Mucosa of descending colon (tissue), 3 donors: Measurements from ENCODE around the gene ADGRD1. TPM values are rescaled to one million over a fixed set of nuclear protein-coding genes. Genes with fewer than 3 reads are reported as not detected.

ENCODE experiments used
- ATAC-seq: fragments of 200-7000 bp; cut with Tn5 transposase; one replicate; pipeline ENCODE4 v1.9.1; 2020; ENCODE audit warnings: mild to moderate bottlenecking, moderate library complexity
- DNase-seq, 3 donors: peaks; one replicate each; pipeline ENCODE4 v3.0.0-alpha.2; 2020
- H3K36me3 ChIP-seq: fragments of 200-600 bp; one replicate; pipeline ENCODE4 v1.8.0; 2021; ENCODE audit warnings: low read depth, mild to moderate bottlenecking
- H3K4me1 ChIP-seq: fragments of 200-600 bp; one replicate; pipeline ENCODE4 v1.8.0; 2021; ENCODE audit warnings: low read depth, mild to moderate bottlenecking
- H3K4me3 ChIP-seq: fragments of 200-600 bp; one replicate; pipeline ENCODE4 v1.8.0; 2021; ENCODE audit warnings: mild to moderate bottlenecking
- H3K9me3 ChIP-seq: fragments of 200-600 bp; one replicate; pipeline ENCODE4 v1.8.0; 2021; ENCODE audit warnings: mild to moderate bottlenecking
- intact Hi-C, 2 donors: fragments of 100-400 bp; cut with DNase I in 1 of 2; cut with micrococcal nuclease in 1 of 2; formaldehyde crosslinking; loops; one replicate each; pipeline versions ENCODE4 v1.11.0 to v1.11.1; 2022; cut with DNase I, micrococcal nuclease
- total RNA-seq, 3 donors: library from RNA; stranded (reverse); fragmentation: NEBNext Ultra II Directional in 2 of 3; extraction: Animal tissue kit (Norgen Biotek cat#: 25700) in 2 of 3; gene quantifications; one replicate each; pipeline versions ENCODE4 v1.2.1 to v1.2.4, GENCODE V29; 2021 to 2023
- TF ChIP-seq, protein P1 (sequence below): fragments of 200-600 bp; IDR thresholded peaks from one replicate; pipeline ENCODE4 v1.8.0; 2022; ENCODE audit warnings: antibody characterized with exemption, mild to moderate bottlenecking
- donor health status: DM: no; HTN: no; CAD: no; lungs with moderate emphysema.
- donor health status: DM: no; HTN: no; CAD: no.
- donor health status: DM: no; HTN: yes; CAD: no.

Gene ADGRD1
- total RNA-seq, 3 donors from 2014 or later = 2.6 to 18.4 (median 12.9) TPM

DNA sequence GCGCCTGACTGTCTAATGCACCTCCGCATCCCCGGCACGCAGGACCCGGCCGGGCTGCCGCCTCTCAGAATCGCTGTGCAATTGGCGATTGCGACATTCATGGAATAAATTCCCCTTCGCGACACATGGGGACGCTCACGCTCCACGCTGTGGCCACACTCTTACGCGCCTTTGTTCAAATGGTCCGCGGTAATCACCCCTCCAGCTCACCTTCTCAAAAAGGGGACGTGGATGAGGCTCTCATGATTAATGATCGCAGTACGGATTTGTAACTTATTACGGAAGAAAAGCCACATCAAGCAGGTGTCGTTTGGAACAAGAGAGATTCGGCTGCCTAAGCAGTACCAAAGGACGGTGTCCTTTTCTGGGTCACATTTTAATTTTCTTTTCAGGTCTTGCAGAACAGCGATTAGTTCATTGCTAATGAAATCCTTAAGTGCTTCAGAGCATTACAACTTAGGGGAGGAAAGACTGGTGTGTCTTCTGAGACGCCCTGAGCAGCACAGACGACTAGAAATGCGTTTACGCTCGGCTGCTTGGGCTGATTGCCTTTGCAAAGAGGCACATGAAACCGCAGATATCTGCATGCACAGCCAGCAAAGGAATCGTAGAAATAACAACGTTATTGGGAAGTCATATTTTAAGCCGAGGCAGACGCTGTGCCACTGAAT lies 37.3 kb upstream of the ADGRD1 start:
- no peak overlapping the region for H3K4me3 ChIP-seq
- intact Hi-C loops = no loop called here

DNA sequence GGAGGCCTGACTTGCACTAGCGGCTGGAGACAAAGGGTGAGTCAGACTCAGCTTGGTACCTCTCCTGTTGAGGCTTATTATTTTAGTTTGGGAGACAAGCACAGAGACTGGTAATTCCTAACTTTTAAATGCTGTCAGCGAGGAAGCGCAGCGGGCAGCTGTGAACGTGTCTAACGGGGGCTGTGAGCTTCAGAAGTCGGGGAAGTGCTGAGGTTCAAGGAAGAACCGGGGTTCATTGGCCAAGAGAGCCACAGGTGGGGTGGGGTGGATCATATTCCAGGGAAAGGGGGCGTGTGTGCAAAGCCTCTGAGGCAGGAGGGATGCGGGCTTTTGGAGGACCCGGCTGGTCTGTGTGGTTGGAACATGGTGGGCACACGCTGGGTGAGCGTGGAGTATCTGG lies 36.1 kb upstream of the ADGRD1 start:
- TF ChIP-seq, protein P1, sequence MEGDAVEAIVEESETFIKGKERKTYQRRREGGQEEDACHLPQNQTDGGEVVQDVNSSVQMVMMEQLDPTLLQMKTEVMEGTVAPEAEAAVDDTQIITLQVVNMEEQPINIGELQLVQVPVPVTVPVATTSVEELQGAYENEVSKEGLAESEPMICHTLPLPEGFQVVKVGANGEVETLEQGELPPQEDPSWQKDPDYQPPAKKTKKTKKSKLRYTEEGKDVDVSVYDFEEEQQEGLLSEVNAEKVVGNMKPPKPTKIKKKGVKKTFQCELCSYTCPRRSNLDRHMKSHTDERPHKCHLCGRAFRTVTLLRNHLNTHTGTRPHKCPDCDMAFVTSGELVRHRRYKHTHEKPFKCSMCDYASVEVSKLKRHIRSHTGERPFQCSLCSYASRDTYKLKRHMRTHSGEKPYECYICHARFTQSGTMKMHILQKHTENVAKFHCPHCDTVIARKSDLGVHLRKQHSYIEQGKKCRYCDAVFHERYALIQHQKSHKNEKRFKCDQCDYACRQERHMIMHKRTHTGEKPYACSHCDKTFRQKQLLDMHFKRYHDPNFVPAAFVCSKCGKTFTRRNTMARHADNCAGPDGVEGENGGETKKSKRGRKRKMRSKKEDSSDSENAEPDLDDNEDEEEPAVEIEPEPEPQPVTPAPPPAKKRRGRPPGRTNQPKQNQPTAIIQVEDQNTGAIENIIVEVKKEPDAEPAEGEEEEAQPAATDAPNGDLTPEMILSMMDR = no peak
- intact Hi-C loops = no loop called here

More for the DNA sequence above, 37.3 kb upstream of the ADGRD1 start:
- ATAC-seq = peak; percentile 64
- Histone ChIP-seq H3K36me3 (no peaks in the 10 kb centered on the region), H3K4me1 (no peaks in the 10 kb centered on the region), H3K9me3 (peaks cover 6% of the 10 kb centered on the region)
- DNase-seq = peak in 2 of 3 donors; percentile 37 to 43
- TF ChIP-seq, protein P1 = peak; percentile 41

DNA sequence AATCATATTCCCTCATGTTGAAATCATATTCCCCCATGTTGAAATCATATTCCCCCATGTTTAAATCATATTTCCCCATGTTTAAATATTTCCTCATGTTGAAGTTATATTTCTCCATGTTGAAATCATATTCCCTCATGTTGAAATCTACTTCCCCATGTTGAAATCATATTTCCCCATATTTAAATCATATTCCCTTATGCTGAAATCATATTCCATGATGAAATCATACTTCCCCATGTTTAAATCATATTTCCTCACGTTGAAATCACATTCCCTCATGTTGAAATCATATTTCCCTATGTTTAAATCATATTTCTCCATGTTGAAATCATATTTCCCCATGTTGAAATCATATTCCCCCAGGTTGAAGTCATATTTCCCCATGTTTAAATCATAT lies 34.6 kb upstream of the ADGRD1 start:
- Histone ChIP-seq H3K36me3 (no peaks in the 10 kb centered on the region), H3K4me3 (no peak overlapping the region), H3K9me3 (no peaks in the 10 kb centered on the region), H3K4me1 (no peaks in the 10 kb centered on the region)
- intact Hi-C loops = no loop called here
- TF ChIP-seq, protein P1 = no peak
- no peak for ATAC-seq
- no peak for DNase-seq

More for the DNA sequence above, 36.1 kb upstream of the ADGRD1 start:
- no peak overlapping the region for H3K4me3 ChIP-seq
- DNase-seq (no peak), ATAC-seq (no peak)
- no peaks in the 10 kb centered on the region for H3K36me3 ChIP-seq
- H3K9me3 ChIP-seq = no peaks in the 10 kb centered on the region
- H3K4me1 ChIP-seq = no peaks in the 10 kb centered on the region

DNA sequence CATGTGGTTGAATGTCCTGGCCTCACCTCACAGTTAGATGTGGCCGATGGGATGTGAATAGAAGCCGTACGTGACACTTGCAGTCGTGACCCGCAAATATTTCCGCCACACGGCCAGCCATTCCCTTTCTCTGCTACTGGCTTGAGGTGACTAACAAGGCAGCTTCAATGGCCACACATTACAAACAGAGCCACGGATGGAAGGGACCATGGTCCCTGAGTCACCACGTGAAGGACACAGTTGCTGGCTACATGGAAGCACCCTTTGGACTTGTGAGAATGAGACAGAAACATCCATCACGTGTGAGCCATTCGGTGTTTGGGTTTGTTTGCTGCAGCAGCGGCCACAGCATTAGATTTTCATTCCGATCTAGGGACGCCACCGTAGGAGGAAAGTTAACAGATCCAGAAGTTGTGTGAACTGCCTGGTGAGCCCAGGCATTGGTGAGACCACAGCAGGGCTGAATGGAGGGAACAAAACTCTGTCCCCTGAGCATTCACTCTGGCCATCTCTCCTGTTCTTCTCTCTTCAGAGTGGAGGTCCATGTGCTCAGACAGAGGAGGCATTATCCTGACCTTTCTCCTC lies 33.5 kb upstream of the ADGRD1 start:
- H3K4me1 ChIP-seq = no peaks in the 10 kb centered on the region
- no peaks in the 10 kb centered on the region for H3K36me3 ChIP-seq
- no peaks in the 10 kb centered on the region for H3K9me3 ChIP-seq
- ATAC-seq (no peak), DNase-seq (no peak)
- intact Hi-C loops = no loop called here
- TF ChIP-seq, protein P1 = no peak
- no peak overlapping the region for H3K4me3 ChIP-seq

DNA sequence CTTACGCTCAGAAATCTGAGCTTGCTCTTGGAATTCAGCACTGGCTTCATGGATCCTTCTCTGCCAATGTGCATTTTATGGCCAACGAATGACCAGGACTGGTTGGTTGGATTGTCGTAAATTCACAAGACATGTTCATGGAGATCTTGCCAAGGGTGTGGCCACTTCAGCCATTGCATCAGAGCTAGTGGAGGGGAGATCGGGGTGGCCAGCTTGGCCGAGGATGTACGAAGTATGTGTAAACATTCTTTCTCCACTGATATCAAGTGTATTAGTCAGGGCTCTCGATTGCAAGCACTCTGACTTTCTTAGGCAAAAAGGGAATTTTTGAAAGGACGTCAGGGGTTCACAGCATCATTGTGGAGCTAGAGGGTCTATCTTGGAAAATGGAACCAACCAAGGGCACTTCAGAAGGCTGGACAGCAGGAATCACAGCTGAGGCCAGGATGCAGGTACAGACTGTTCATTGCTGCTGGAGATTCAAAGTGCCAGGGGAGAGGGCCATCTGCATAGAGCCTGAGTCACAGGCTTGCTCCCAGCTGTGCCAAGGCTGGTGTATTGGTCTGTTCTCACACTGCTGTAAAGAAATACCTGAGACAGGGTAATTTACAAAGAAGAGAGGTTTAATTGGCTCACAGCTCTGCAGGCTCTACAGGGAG lies 32.9 kb upstream of the ADGRD1 start:
- ATAC-seq (peak; percentile 54), DNase-seq (peak in 2 of 3 donors; percentile 37 to 66)
- Histone ChIP-seq H3K9me3 (no peaks in the 10 kb centered on the region), H3K4me1 (no peaks in the 10 kb centered on the region), H3K4me3 (no peak overlapping the region), H3K36me3 (no peaks in the 10 kb centered on the region)
- TF ChIP-seq, protein P1 = no peak
- intact Hi-C loops = no loop called here
